Measurements from ENCODE around the gene ICAM3.

Gene ICAM3

GRCh38 chr19:10332158-10332964 lies 7.1 kb downstream of the ICAM3 start:
- H3K27ac ChIP-seq (ENCODE audit: low read depth, low read length) = 0 out of 2 replicates have a peak overlapping the region, but pooled peaks have one; percentile 84
- H3K4me1 ChIP-seq (ENCODE audit: control insufficient read depth, insufficient read depth, low read length) = peaks cover 17% of the 10 kb centered on the region; the same call in 1 of the 2 replicates
- H3K36me3 ChIP-seq (ENCODE audit: control insufficient read depth, insufficient read depth, low read length) = peaks cover 36% of the 10 kb centered on the region

GRCh38 chr19:10329555-10329954 lies 9.9 kb downstream of the ICAM3 start:
- Histone ChIP-seq H3K4me3 (ENCODE audit: low read depth, low read length) (no peak overlapping the region), H3K36me3 (ENCODE audit: control insufficient read depth, insufficient read depth, low read length) (peaks cover 60% of the 10 kb centered on the region), H3K27me3 (ENCODE audit: control insufficient read depth, insufficient read depth, low read length) (no peaks in the 10 kb centered on the region), H3K9me3 (ENCODE audit: control insufficient read depth, insufficient read depth, low read depth, low read length) (no peaks in the 10 kb centered on the region), H3K4me1 (ENCODE audit: control insufficient read depth, insufficient read depth, low read length) (peaks cover 7% of the 10 kb centered on the region; the same call in 1 of the 2 replicates), H3K9ac (ENCODE audit: low read length) (no peak overlapping the region), H3K27ac (ENCODE audit: low read depth, low read length) (no peak overlapping the region)

More at GRCh38 chr19:10332158-10332964, 7.1 kb downstream of the ICAM3 start:
- H3K27me3 ChIP-seq (ENCODE audit: control insufficient read depth, insufficient read depth, low read length) = no peaks in the 10 kb centered on the region
- H3K9me3 ChIP-seq (ENCODE audit: control insufficient read depth, insufficient read depth, low read depth, low read length) = no peaks in the 10 kb centered on the region
- H3K9ac ChIP-seq (ENCODE audit: low read length) = peak overlapping the region; percentile 95
- peak overlapping the region; percentile 84 for H3K4me3 ChIP-seq (ENCODE audit: low read depth, low read length)

DNA sequence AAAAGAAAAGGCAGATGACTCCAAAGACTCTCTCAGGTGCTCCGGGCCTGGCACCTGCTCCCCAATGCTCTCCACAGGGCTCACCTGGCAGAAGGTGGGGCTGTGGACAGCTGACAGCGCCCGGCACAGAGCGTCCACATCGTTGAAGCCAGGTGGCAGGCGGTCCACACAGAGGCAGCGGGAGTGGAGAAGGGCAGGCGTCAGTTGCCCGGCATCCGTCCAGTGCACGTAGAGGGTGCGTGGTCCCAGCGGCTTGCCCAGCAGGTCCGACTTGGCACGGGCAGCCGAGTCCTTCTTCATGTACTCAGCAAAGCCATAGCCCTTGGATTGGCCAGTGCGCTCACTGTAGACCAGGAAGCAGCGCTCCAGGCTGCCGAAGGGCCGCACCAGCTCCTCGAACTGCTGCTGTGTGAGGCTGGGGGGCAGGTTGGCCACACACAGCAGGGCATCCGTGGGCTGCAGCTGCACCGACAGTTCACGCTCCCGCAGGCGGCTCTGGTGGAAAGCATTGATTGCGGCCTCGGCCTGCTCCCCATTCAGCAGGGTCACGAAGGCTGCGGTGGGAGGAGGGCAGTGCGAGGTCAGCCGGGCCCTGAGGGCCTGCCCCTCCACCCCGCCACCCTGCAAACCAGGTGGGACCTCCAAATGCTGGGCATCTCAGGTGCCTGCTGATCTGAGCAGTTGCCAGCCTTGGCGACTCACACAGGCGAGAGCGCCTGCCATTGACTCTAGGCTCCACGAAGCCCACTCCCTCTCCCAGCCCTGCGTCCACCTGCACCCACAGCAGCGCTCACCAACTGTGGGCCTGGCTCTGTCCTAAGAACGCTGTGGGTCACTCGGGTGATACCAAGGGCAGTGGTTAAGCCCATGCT lies 10.6 kb downstream of the ICAM3 start:
- Histone ChIP-seq H3K36me3 (ENCODE audit: control insufficient read depth, insufficient read depth, low read length) (peaks cover 68% of the 10 kb centered on the region), H3K4me3 (ENCODE audit: low read depth, low read length) (no peak overlapping the region), H3K27me3 (ENCODE audit: control insufficient read depth, insufficient read depth, low read length) (no peaks in the 10 kb centered on the region), H3K9me3 (ENCODE audit: control insufficient read depth, insufficient read depth, low read depth, low read length) (no peaks in the 10 kb centered on the region), H3K9ac (ENCODE audit: low read length) (no peak overlapping the region), H3K27ac (ENCODE audit: low read depth, low read length) (no peak overlapping the region), H3K4me1 (ENCODE audit: control insufficient read depth, insufficient read depth, low read length) (peaks cover 7% of the 10 kb centered on the region; the same call in 1 of the 2 replicates)

GRCh38 chr19:10327793-10328192 lies 11.6 kb downstream of the ICAM3 start:
- H3K9me3 ChIP-seq (ENCODE audit: control insufficient read depth, insufficient read depth, low read depth, low read length) = no peaks in the 10 kb centered on the region
- peaks cover 78% of the 10 kb centered on the region for H3K36me3 ChIP-seq (ENCODE audit: control insufficient read depth, insufficient read depth, low read length)
- peaks cover 7% of the 10 kb centered on the region; the same call in 1 of the 2 replicates for H3K4me1 ChIP-seq (ENCODE audit: control insufficient read depth, insufficient read depth, low read length)
- H3K9ac ChIP-seq (ENCODE audit: low read length) = no peak overlapping the region
- no peak overlapping the region for H3K27ac ChIP-seq (ENCODE audit: low read depth, low read length)
- no peak overlapping the region for H3K4me3 ChIP-seq (ENCODE audit: low read depth, low read length)
- no peaks in the 10 kb centered on the region for H3K27me3 ChIP-seq (ENCODE audit: control insufficient read depth, insufficient read depth, low read length)

- Histone ChIP-seq H3K36me3 (ENCODE audit: control insufficient read depth, insufficient read depth, low read length) (peaks cover 94% of the 10 kb centered on the region), H3K4me3 (ENCODE audit: low read depth, low read length) (no peak overlapping the region), H3K27ac (ENCODE audit: low read depth, low read length) (no peak overlapping the region), H3K4me1 (ENCODE audit: control insufficient read depth, insufficient read depth, low read length) (no peaks in the 10 kb centered on the region), H3K9ac (ENCODE audit: low read length) (no peak overlapping the region), H3K9me3 (ENCODE audit: control insufficient read depth, insufficient read depth, low read depth, low read length) (no peaks in the 10 kb centered on the region), H3K27me3 (ENCODE audit: control insufficient read depth, insufficient read depth, low read length) (no peaks in the 10 kb centered on the region)
Observed at GRCh38 chr19:10325732-10326131, 13.7 kb downstream of the ICAM3 start.

- Histone ChIP-seq H3K4me3 (ENCODE audit: low read depth, low read length) (no peak overlapping the region), H3K27ac (ENCODE audit: low read depth, low read length) (no peak overlapping the region), H3K9ac (ENCODE audit: low read length) (no peak overlapping the region), H3K27me3 (ENCODE audit: control insufficient read depth, insufficient read depth, low read length) (no peaks in the 10 kb centered on the region), H3K9me3 (ENCODE audit: control insufficient read depth, insufficient read depth, low read depth, low read length) (no peaks in the 10 kb centered on the region), H3K4me1 (ENCODE audit: control insufficient read depth, insufficient read depth, low read length) (no peaks in the 10 kb centered on the region), H3K36me3 (ENCODE audit: control insufficient read depth, insufficient read depth, low read length) (peaks cover 87% of the 10 kb centered on the region)
Observed at GRCh38 chr19:10321874-10322835, 17.3 kb downstream of the ICAM3 start.

GRCh38 chr19:10321417-10321797 lies 18.0 kb downstream of the ICAM3 start:
- Histone ChIP-seq H3K4me1 (ENCODE audit: control insufficient read depth, insufficient read depth, low read length) (0 out of 2 replicates have a peak, but pooled peaks cover 1% of the 10 kb centered on the region), H3K9me3 (ENCODE audit: control insufficient read depth, insufficient read depth, low read depth, low read length) (no peaks in the 10 kb centered on the region), H3K36me3 (ENCODE audit: control insufficient read depth, insufficient read depth, low read length) (peaks cover 86% of the 10 kb centered on the region), H3K4me3 (ENCODE audit: low read depth, low read length) (no peak overlapping the region), H3K27ac (ENCODE audit: low read depth, low read length) (no peak overlapping the region), H3K9ac (ENCODE audit: low read length) (no peak overlapping the region), H3K27me3 (ENCODE audit: control insufficient read depth, insufficient read depth, low read length) (no peaks in the 10 kb centered on the region)

GRCh38 chr19:10320602-10321416 lies 18.6 kb downstream of the ICAM3 start:
- Histone ChIP-seq H3K36me3 (ENCODE audit: control insufficient read depth, insufficient read depth, low read length) (peaks cover 81% of the 10 kb centered on the region), H3K9ac (ENCODE audit: low read length) (no peak overlapping the region), H3K4me1 (ENCODE audit: control insufficient read depth, insufficient read depth, low read length) (0 out of 2 replicates have a peak, but pooled peaks cover 6% of the 10 kb centered on the region), H3K4me3 (ENCODE audit: low read depth, low read length) (no peak overlapping the region), H3K27me3 (ENCODE audit: control insufficient read depth, insufficient read depth, low read length) (no peaks in the 10 kb centered on the region), H3K27ac (ENCODE audit: low read depth, low read length) (no peak overlapping the region), H3K9me3 (ENCODE audit: control insufficient read depth, insufficient read depth, low read depth, low read length) (no peaks in the 10 kb centered on the region)

- Histone ChIP-seq H3K4me3 (ENCODE audit: low read depth, low read length) (no peak overlapping the region), H3K36me3 (ENCODE audit: control insufficient read depth, insufficient read depth, low read length) (peaks cover 68% of the 10 kb centered on the region)
Observed at GRCh38 chr19:10318807-10319682, 20.4 kb downstream of the ICAM3 start.

More at GRCh38 chr19:10318807-10319682, 20.4 kb downstream of the ICAM3 start:
- H3K27ac ChIP-seq (ENCODE audit: low read depth, low read length) = no peak overlapping the region
- no peaks in the 10 kb centered on the region for H3K27me3 ChIP-seq (ENCODE audit: control insufficient read depth, insufficient read depth, low read length)
- no peak overlapping the region for H3K9ac ChIP-seq (ENCODE audit: low read length)
- no peaks in the 10 kb centered on the region for H3K9me3 ChIP-seq (ENCODE audit: control insufficient read depth, insufficient read depth, low read depth, low read length)
- 0 out of 2 replicates have a peak, but pooled peaks cover 6% of the 10 kb centered on the region for H3K4me1 ChIP-seq (ENCODE audit: control insufficient read depth, insufficient read depth, low read length)

Data from HUES6 (cell line).